Activated T-helper 2 cell treated with anti-CD3 and anti-CD28 coated beads, Interferon-gamma antibody, Interleukin-2, Interleukin-4, amounts not matched to agents 10 μg/mL and 5 μg/mL and 100 μg/mL, durations not matched to agents 14 hours and 24 hours and 36 hours (primary cell): ENCODE measurements around the gene SLC10A1. TPM values are rescaled to one million over a fixed set of nuclear protein-coding genes. Genes with fewer than 3 reads are reported as not detected.
"Not testable (repeated sequence)": the region's sequence is repeated elsewhere in the genome, so short reads cannot be mapped to it uniquely, and the experiment has no call there.

Experiments
- DNase-seq: peaks from one replicate; pipeline ENCODE4 v3.0.0; 2021; ENCODE audit warnings: low spot score
- H3K27ac Mint-ChIP-seq: one replicate; pipeline ENCODE4 v1.8.0; 2021; ENCODE audit warnings: mixed read lengths
- H3K27me3 Mint-ChIP-seq: one replicate; pipeline ENCODE4 v1.8.0; 2021; ENCODE audit warnings: low read depth, mixed read lengths
- H3K36me3 Mint-ChIP-seq: one replicate; pipeline ENCODE4 v1.8.0; 2021; ENCODE audit warnings: low read depth, mixed read lengths
- H3K4me1 Mint-ChIP-seq: one replicate; pipeline ENCODE4 v1.8.0; 2021; ENCODE audit warnings: low read depth, mixed read lengths
- H3K4me3 Mint-ChIP-seq: one replicate; pipeline ENCODE4 v1.8.0; 2021; ENCODE audit warnings: low read depth, mild to moderate bottlenecking, moderate library complexity, mixed read lengths
- H3K9me3 Mint-ChIP-seq: one replicate; pipeline ENCODE4 v1.8.0; 2021; ENCODE audit warnings: mixed read lengths
- intact Hi-C: fragments of 100-400 bp; cut with micrococcal nuclease; formaldehyde crosslinking; loops from one replicate; pipeline ENCODE4 v1.15.1; 2023
- total RNA-seq: library from RNA; stranded (reverse); gene quantifications from 2 replicates; pipeline ENCODE4 v1.2.3, GENCODE V29; 2022

Gene SLC10A1
- total RNA-seq, 1 donor from 2014 or later, result not detected

- intact Hi-C loops, result no loop called here
- peaks cover 13% of the 10 kb centered on the region for H3K4me1 Mint-ChIP-seq
- H3K4me3 Mint-ChIP-seq, result no peak overlapping the region
- DNase-seq, result no peak
- H3K9me3 Mint-ChIP-seq, result no peaks in the 10 kb centered on the region
- H3K36me3 Mint-ChIP-seq, result no peaks in the 10 kb centered on the region
- H3K27ac Mint-ChIP-seq, result no peak overlapping the region
- H3K27me3 Mint-ChIP-seq, result no peaks in the 10 kb centered on the region
These were observed 41.3 kb downstream of the SLC10A1 start for GRCh38 chr14:69755784-69756183.

- Mint-ChIP-seq H3K4me1 (peaks cover 13% of the 10 kb centered on the region), H3K27me3 (no peaks in the 10 kb centered on the region), H3K36me3 (no peaks in the 10 kb centered on the region), H3K4me3 (no peak overlapping the region), H3K27ac (no peak overlapping the region), H3K9me3 (no peaks in the 10 kb centered on the region)
- intact Hi-C loops, result no loop called here
- no peak for DNase-seq
These were observed 41.7 kb downstream of the SLC10A1 start for GRCh38 chr14:69755296-69755695.

- Mint-ChIP-seq H3K27ac (no peak overlapping the region), H3K36me3 (no peaks in the 10 kb centered on the region), H3K9me3 (no peaks in the 10 kb centered on the region), H3K4me1 (peaks cover 13% of the 10 kb centered on the region), H3K27me3 (no peaks in the 10 kb centered on the region), H3K4me3 (no peak overlapping the region)
- no peak for DNase-seq
- intact Hi-C loops, result no loop called here
These were observed 42.6 kb downstream of the SLC10A1 start for GRCh38 chr14:69754487-69754886.

- intact Hi-C loops, result no loop called here
- DNase-seq, result no peak
- no peak overlapping the region for H3K27ac Mint-ChIP-seq
- peaks cover 13% of the 10 kb centered on the region for H3K4me1 Mint-ChIP-seq
- H3K27me3 Mint-ChIP-seq, result no peaks in the 10 kb centered on the region
- H3K4me3 Mint-ChIP-seq, result no peak overlapping the region
- H3K9me3 Mint-ChIP-seq, result no peaks in the 10 kb centered on the region
- H3K36me3 Mint-ChIP-seq, result no peaks in the 10 kb centered on the region
These were observed 43.2 kb downstream of the SLC10A1 start for GRCh38 chr14:69753860-69754259.

GRCh38 chr14:69752773-69753172, 44.3 kb downstream of the SLC10A1 start:
- intact Hi-C loops, result no loop called here
- no peaks in the 10 kb centered on the region for H3K9me3 Mint-ChIP-seq
- no peak for DNase-seq
- H3K27me3 Mint-ChIP-seq, result no peaks in the 10 kb centered on the region
- peaks cover 13% of the 10 kb centered on the region for H3K4me1 Mint-ChIP-seq
- H3K4me3 Mint-ChIP-seq, result no peak overlapping the region
- no peak overlapping the region for H3K27ac Mint-ChIP-seq
- no peaks in the 10 kb centered on the region for H3K36me3 Mint-ChIP-seq

- Mint-ChIP-seq H3K27ac (no peak overlapping the region), H3K4me1 (peaks cover 10% of the 10 kb centered on the region), H3K27me3 (no peaks in the 10 kb centered on the region), H3K9me3 (no peaks in the 10 kb centered on the region), H3K4me3 (no peak overlapping the region), H3K36me3 (no peaks in the 10 kb centered on the region)
- no peak for DNase-seq
- intact Hi-C loops, result no loop called here
These were observed 46.5 kb downstream of the SLC10A1 start for GRCh38 chr14:69750495-69750894.

- H3K9me3 Mint-ChIP-seq, result no peaks in the 10 kb centered on the region
- no peak for DNase-seq
- peaks cover 6% of the 10 kb centered on the region for H3K4me1 Mint-ChIP-seq
- H3K27me3 Mint-ChIP-seq, result no peaks in the 10 kb centered on the region
- no peaks in the 10 kb centered on the region for H3K36me3 Mint-ChIP-seq
- intact Hi-C loops, result no loop called here
- no peak overlapping the region for H3K4me3 Mint-ChIP-seq
- no peak overlapping the region for H3K27ac Mint-ChIP-seq
These were observed 47.1 kb downstream of the SLC10A1 start for GRCh38 chr14:69749956-69750355.

- Mint-ChIP-seq H3K4me3 (no peak overlapping the region), H3K27ac (no peak overlapping the region), H3K27me3 (peaks cover 2% of the 10 kb centered on the region), H3K36me3 (no peaks in the 10 kb centered on the region), H3K4me1 (peaks cover 2% of the 10 kb centered on the region), H3K9me3 (peaks cover 5% of the 10 kb centered on the region)
- no peak for DNase-seq
- intact Hi-C loops, result no loop called here
These were observed 56.0 kb downstream of the SLC10A1 start for GRCh38 chr14:69741055-69741454.

- H3K27ac Mint-ChIP-seq, H3K4me3 Mint-ChIP-seq, H3K9me3 Mint-ChIP-seq, DNase-seq, H3K27me3 Mint-ChIP-seq, H3K4me1 Mint-ChIP-seq, intact Hi-C loops, H3K36me3 Mint-ChIP-seq: not testable (repeated sequence)
These were observed 60.6 kb downstream of the SLC10A1 start for GRCh38 chr14:69736405-69736804.

GRCh38 chr14:69731919-69732598, 65.0 kb downstream of the SLC10A1 start:
- H3K4me3 Mint-ChIP-seq, intact Hi-C loops, H3K36me3 Mint-ChIP-seq, H3K9me3 Mint-ChIP-seq, DNase-seq, H3K27me3 Mint-ChIP-seq, H3K27ac Mint-ChIP-seq: not testable (repeated sequence)
- peaks cover 22% of the 10 kb centered on the region for H3K4me1 Mint-ChIP-seq

GRCh38 chr14:69727860-69728259, 69.2 kb downstream of the SLC10A1 start:
- Mint-ChIP-seq H3K36me3 (no peaks in the 10 kb centered on the region), H3K4me1 (peaks cover 24% of the 10 kb centered on the region), H3K9me3 (no peaks in the 10 kb centered on the region), H3K4me3 (no peak overlapping the region), H3K27ac (no peak overlapping the region), H3K27me3 (peaks cover 7% of the 10 kb centered on the region)
- no peak for DNase-seq
- intact Hi-C loops, result loop anchor here (1.0 to 2.0 kb wide), 3 partner anchors 39 to 143 kb away; partner anchors contain the start of gene SRSF5

- peak overlapping the region; percentile 52 for H3K4me3 Mint-ChIP-seq
- intact Hi-C loops, result loop anchor here (1.0 to 2.0 kb wide), 3 partner anchors 40 to 142 kb away; partner anchors contain the start of gene SRSF5
- peaks cover 5% of the 10 kb centered on the region for H3K27me3 Mint-ChIP-seq
- peak overlapping the region; percentile 20 for H3K27ac Mint-ChIP-seq
- H3K9me3 Mint-ChIP-seq, result no peaks in the 10 kb centered on the region
- no peaks in the 10 kb centered on the region for H3K36me3 Mint-ChIP-seq
- peak; percentile 73 for DNase-seq
- H3K4me1 Mint-ChIP-seq, result peaks cover 24% of the 10 kb centered on the region
These were observed 70.1 kb downstream of the SLC10A1 start for GRCh38 chr14:69726761-69727511.
